ENCODE measurements around the gene RHOF.

Gene RHOF

DNA sequence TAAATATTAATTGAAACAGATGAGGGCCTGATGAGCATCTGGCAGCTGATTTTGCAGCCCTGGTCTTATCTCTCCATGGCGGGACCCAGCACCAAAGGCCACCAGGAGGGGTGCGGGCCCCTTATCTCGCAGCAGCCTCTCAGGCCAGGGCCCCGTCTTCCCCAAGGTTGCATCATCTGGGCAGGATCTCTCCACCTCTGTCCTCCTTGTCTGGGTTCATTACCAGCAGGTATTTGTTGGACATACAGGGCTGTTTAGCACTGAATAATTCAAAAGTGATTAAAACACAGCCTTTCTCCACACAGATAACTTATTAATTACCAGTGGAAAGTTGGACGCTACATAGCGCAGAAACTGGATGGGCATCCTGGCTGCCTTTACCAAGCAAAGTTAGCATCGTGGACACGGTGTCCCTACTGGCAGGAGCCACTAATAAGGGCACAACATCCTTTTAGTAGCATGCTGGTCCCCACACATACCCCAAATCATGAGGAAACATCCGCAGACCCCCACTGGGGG lies 55.1 kb downstream of the RHOF start:
- DNase-seq (ENCODE audit: low read depth in 2 of 2) = no peak
- TF ChIP-seq, protein P1, sequence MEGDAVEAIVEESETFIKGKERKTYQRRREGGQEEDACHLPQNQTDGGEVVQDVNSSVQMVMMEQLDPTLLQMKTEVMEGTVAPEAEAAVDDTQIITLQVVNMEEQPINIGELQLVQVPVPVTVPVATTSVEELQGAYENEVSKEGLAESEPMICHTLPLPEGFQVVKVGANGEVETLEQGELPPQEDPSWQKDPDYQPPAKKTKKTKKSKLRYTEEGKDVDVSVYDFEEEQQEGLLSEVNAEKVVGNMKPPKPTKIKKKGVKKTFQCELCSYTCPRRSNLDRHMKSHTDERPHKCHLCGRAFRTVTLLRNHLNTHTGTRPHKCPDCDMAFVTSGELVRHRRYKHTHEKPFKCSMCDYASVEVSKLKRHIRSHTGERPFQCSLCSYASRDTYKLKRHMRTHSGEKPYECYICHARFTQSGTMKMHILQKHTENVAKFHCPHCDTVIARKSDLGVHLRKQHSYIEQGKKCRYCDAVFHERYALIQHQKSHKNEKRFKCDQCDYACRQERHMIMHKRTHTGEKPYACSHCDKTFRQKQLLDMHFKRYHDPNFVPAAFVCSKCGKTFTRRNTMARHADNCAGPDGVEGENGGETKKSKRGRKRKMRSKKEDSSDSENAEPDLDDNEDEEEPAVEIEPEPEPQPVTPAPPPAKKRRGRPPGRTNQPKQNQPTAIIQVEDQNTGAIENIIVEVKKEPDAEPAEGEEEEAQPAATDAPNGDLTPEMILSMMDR (IDR thresholded peaks at IDR 0.05; ENCODE audit: low read depth, low read length) = no peak
- H3K4me3 ChIP-seq (replicated peaks in 1 of 2; ENCODE audit: low read depth in 2 of 2, low read length in 2 of 2) = no peak overlapping the region

DNA sequence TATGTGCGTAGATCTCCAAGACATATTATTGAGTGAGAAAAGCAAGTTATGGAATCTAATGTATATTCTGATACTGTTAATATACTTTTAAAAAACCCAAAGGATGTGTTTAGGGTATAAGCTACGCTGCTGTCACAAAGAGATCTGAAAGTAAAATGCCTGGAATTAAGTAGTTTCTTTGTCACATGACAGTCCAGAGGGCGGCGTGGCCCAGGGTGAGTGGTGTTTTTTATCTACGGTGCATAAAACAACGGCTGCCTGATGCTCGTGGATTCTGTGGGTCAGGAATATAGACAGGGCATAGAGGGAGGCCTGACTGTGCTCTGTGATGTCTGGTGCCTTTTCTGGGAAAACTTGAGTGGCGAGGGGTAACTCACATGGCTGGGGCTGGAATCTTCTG lies 59.6 kb downstream of the RHOF start:
- TF ChIP-seq, protein P1 (IDR thresholded peaks at IDR 0.05; ENCODE audit: low read depth, low read length) = no peak
- DNase-seq (ENCODE audit: low read depth in 2 of 2) = no peak
- no peak overlapping the region for H3K4me3 ChIP-seq (replicated peaks in 1 of 2; ENCODE audit: low read depth in 2 of 2, low read length in 2 of 2)

DNA sequence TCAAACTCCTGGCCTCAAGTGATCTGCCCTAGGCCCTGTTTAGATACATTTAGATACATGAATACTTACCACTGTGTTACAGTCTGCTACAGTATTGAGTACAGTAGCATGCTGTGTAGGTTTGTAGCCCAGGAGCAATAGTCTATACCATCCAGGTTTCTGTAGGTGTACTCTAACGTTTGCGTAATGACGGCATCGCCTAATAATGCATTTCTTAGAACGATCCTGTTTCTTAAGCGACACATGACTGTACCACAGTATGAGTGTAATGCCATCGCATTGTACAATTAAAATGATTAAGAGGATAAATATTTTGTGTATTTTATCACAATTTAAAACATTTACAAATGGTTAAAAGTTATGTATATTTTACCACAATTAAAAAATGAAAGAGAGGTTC lies 62.0 kb downstream of the RHOF start:
- TF ChIP-seq, protein P1 (IDR thresholded peaks at IDR 0.05; ENCODE audit: low read depth, low read length) = no peak
- no peak overlapping the region for H3K4me3 ChIP-seq (replicated peaks in 1 of 2; ENCODE audit: low read depth in 2 of 2, low read length in 2 of 2)
- no peak for DNase-seq (ENCODE audit: low read depth in 2 of 2)

DNA sequence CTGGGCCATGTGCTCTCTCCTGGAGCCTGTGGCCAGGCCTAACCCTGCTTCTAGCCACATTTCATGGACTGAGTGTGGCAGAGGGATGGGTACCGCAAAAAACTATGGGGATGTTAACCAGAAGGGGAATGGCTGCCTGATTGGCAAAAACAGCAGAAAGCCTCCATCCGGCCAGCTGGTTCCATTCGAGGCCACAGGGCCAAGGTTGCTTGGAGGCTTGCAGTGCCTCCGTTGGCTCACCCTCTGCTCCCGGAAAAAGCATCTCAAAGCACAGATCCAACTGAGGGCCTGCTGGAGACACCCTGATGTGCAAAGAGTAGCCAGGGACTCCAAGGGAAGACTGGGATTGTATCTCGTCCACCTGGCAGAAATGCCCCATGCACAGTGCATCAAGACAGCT lies 64.5 kb downstream of the RHOF start:
- no peak for DNase-seq (ENCODE audit: low read depth in 2 of 2)
- TF ChIP-seq, protein P1 (IDR thresholded peaks at IDR 0.05; ENCODE audit: low read depth, low read length) = no peak

More for the DNA sequence above, 64.5 kb downstream of the RHOF start:
- H3K4me3 ChIP-seq (replicated peaks in 1 of 2; ENCODE audit: low read depth in 2 of 2, low read length in 2 of 2) = no peak overlapping the region
